H1 (cell line): ENCODE results near the gene SRM. TPM values are rescaled to one million over a fixed set of nuclear protein-coding genes. Genes with fewer than 3 reads are reported as not detected.

Experiments used
- CTCF ChIA-PET: fragments of 300-600 bp; sonication (Branson Sonifier 250); formaldehyde crosslinking; loops from one replicate; lab custom pipeline; 2021; ENCODE audit not compliant: partially characterized antibody; lab: Charles Lee
- POLR2A ChIA-PET: fragments of 300-600 bp; sonication (Branson Sonifier 250); formaldehyde crosslinking; loops from one replicate; lab custom pipeline; 2021; ENCODE audit warnings: inconsistent platforms; ENCODE audit not compliant: partially characterized antibody; lab: Charles Lee
- DNase-seq, 2 experiments: peaks; one replicate each; pipeline versions ENCODE4 v3.0.0 to v3.0.0-alpha.2; 2010 to 2022; ENCODE audit warnings: low spot score in 2 of 2, low read depth in 1 of 2, mixed read lengths in 1 of 2
- FAIRE-seq: peaks from 2 replicates; lab custom pipeline; 2011; peaks lifted over from hg19 to GRCh38; lab: Jason Lieb, UNC
- H2AFZ ChIP-seq: 2 replicates; pipeline ENCODE4 v1.8.1; 2012; ENCODE audit warnings: low read length, inconsistent platforms
- H2AK5ac ChIP-seq: 2 replicates; pipeline ENCODE4 v1.6.1; 2013; ENCODE audit warnings: low read depth, low read length
- H2BK120ac ChIP-seq: replicated peaks from 2 replicates; pipeline ENCODE3; 2013; ENCODE audit warnings: low read depth, low read length, inconsistent platforms
- H2BK12ac ChIP-seq: 2 replicates; pipeline ENCODE4 v1.6.1; 2013; ENCODE audit warnings: low read depth, low read length
- H2BK15ac ChIP-seq: 2 replicates; pipeline ENCODE4 v1.6.1; 2013; ENCODE audit warnings: low read length
- H2BK20ac ChIP-seq: 2 replicates; pipeline ENCODE4 v1.6.1; 2013; ENCODE audit warnings: low read length
- H2BK5ac ChIP-seq: 2 replicates; pipeline ENCODE4 v1.6.1; 2013; ENCODE audit warnings: low read depth, low read length
- H3K14ac ChIP-seq: 2 replicates; pipeline ENCODE4 v1.6.1; 2013; ENCODE audit warnings: inconsistent platforms; ENCODE audit not compliant: insufficient read length
- H3K18ac ChIP-seq: 2 replicates; pipeline ENCODE4 v1.6.1; 2013; ENCODE audit warnings: low read length; ENCODE audit errors: extremely low read depth
- H3K23ac ChIP-seq: 2 replicates; pipeline ENCODE4 v1.6.1; 2013; ENCODE audit warnings: inconsistent platforms; ENCODE audit not compliant: insufficient read length
- H3K23me2 ChIP-seq: 2 replicates; pipeline ENCODE4 v1.6.1; 2013; ENCODE audit warnings: low read depth, low read length
- H3K27ac ChIP-seq: 2 replicates; pipeline ENCODE4 v1.6.1; 2011; ENCODE audit warnings: low read depth, low read length, inconsistent platforms
- H3K27me3 ChIP-seq, 4 experiments: replicated peaks in 1 of 4; 1 replicate in 1 of 4; 2 replicates in 3 of 4; pipeline versions ENCODE4 v1.6.1 to v1.8.1; 2011 to 2013; ENCODE audit warnings: low read length in 3 of 4, mild to moderate bottlenecking in 3 of 4, inconsistent platforms in 2 of 4, mixed read lengths in 2 of 4, moderate library complexity in 1 of 4; ENCODE audit not compliant: control insufficient read depth in 3 of 4, insufficient read depth in 3 of 4; ENCODE audit errors: extremely low read depth in 1 of 4
- H3K36me3 ChIP-seq, 4 experiments: 2 replicates each; pipeline versions ENCODE4 v1.6.1 to v1.8.1; 2011 to 2013; ENCODE audit warnings: mild to moderate bottlenecking in 4 of 4, low read length in 3 of 4, moderate library complexity in 2 of 4, control low read depth in 1 of 4, inconsistent platforms in 1 of 4; ENCODE audit not compliant: insufficient read depth in 4 of 4, control insufficient read depth in 2 of 4
- H3K4ac ChIP-seq: replicated peaks from 2 replicates; pipeline ENCODE3; 2013; ENCODE audit warnings: low read length, low read depth, mixed read lengths, inconsistent platforms; ENCODE audit not compliant: insufficient read length
- H3K4me1 ChIP-seq, 4 experiments: replicated peaks in 1 of 4; 1 replicate in 1 of 4; 2 replicates in 3 of 4; pipeline versions ENCODE4 v1.6.1 to v1.8.1; 2011 to 2013; ENCODE audit warnings: low read length in 3 of 4, inconsistent platforms in 2 of 4, mixed read lengths in 1 of 4; ENCODE audit not compliant: insufficient read depth in 4 of 4, control insufficient read depth in 3 of 4
- H3K4me2 ChIP-seq, 2 experiments: 2 replicates each; pipeline versions ENCODE4 v1.6.1 to v1.8.1; 2011 to 2013; ENCODE audit warnings: low read depth in 2 of 2, low read length in 2 of 2, control low read depth in 1 of 2, inconsistent platforms in 1 of 2, mild to moderate bottlenecking in 1 of 2; ENCODE audit not compliant: insufficient read depth in 1 of 2
- H3K4me3 ChIP-seq, 4 experiments: fragments of 200-600, 300-600 bp in 1 of 4; sonication (generic), shearing (Covaris generic), sonication (Bioruptor Twin) in 1 of 4; 2 replicates each; pipeline versions ENCODE4 v1.5.1 to v1.8.1; 2011 to 2016; ENCODE audit warnings: low read length in 4 of 4, low read depth in 3 of 4, control low read depth in 2 of 4, inconsistent platforms in 2 of 4, mild to moderate bottlenecking in 2 of 4, mixed read lengths in 1 of 4, moderate library complexity in 1 of 4; ENCODE audit not compliant: insufficient read depth in 2 of 4; ENCODE audit errors: extremely low read depth in 1 of 4
- H3K56ac ChIP-seq: replicated peaks from 2 replicates; pipeline ENCODE3; 2013; ENCODE audit warnings: low read depth, mild to moderate bottlenecking, mixed read lengths, low read length, inconsistent platforms; ENCODE audit not compliant: insufficient read length
- H3K79me1 ChIP-seq: 2 replicates; pipeline ENCODE4 v1.6.1; 2013; ENCODE audit warnings: low read depth, low read length, control low read depth
- H3K79me2 ChIP-seq, 2 experiments: 2 replicates each; pipeline versions ENCODE4 v1.6.1 to v1.8.1; 2012 to 2013; ENCODE audit warnings: low read length in 2 of 2, mild to moderate bottlenecking in 2 of 2, inconsistent platforms in 1 of 2; ENCODE audit not compliant: insufficient read depth in 2 of 2, control insufficient read depth in 1 of 2
- H3K9ac ChIP-seq, 4 experiments: replicated peaks in 1 of 4; 1 replicate in 1 of 4; 2 replicates in 3 of 4; pipeline versions ENCODE4 v1.6.1 to v1.8.1; 2011 to 2013; ENCODE audit warnings: low read depth in 3 of 4, low read length in 3 of 4, control low read depth in 2 of 4, mild to moderate bottlenecking in 2 of 4, moderate library complexity in 2 of 4, inconsistent platforms in 1 of 4; ENCODE audit errors: extremely low read depth in 1 of 4
- H3K9me3 ChIP-seq, 2 experiments: 2 replicates each; pipeline versions ENCODE4 v1.6.1 to v1.8.1; 2012 to 2013; ENCODE audit warnings: mild to moderate bottlenecking in 2 of 2, moderate library complexity in 2 of 2, control low read depth in 1 of 2, inconsistent platforms in 1 of 2, low read depth in 1 of 2, low read length in 1 of 2, mixed read lengths in 1 of 2; ENCODE audit not compliant: insufficient read depth in 2 of 2
- H4K20me1 ChIP-seq, 2 experiments: replicated peaks in 1 of 2; 2 replicates each; pipeline versions ENCODE3 to v1.8.1; 2011 to 2013; ENCODE audit warnings: inconsistent platforms in 2 of 2, low read length in 2 of 2, mild to moderate bottlenecking in 1 of 2; ENCODE audit not compliant: insufficient read depth in 2 of 2, control insufficient read depth in 1 of 2
- H4K5ac ChIP-seq: 2 replicates; pipeline ENCODE4 v1.6.1; 2013; ENCODE audit warnings: low read length, low read depth, mixed read lengths, inconsistent platforms; ENCODE audit not compliant: insufficient read length
- H4K8ac ChIP-seq: 2 replicates; pipeline ENCODE4 v1.8.0; 2013; ENCODE audit warnings: mild to moderate bottlenecking, moderate library complexity, low read length, inconsistent platforms; ENCODE audit not compliant: insufficient read depth; ENCODE audit errors: extremely low read depth
- H4K91ac ChIP-seq: replicated peaks from 2 replicates; pipeline ENCODE3; 2013; ENCODE audit warnings: low read length, mixed read lengths, inconsistent platforms; ENCODE audit not compliant: insufficient read length
- KDM5A ChIP-seq: fragments of 200-600 bp; IDR thresholded peaks from 2 replicates; pipeline ENCODE4 v1.7.1; 2012; ENCODE audit warnings: mild to moderate bottlenecking, low read length, inconsistent platforms, mixed read lengths
- NANOG ChIP-seq: IDR thresholded peaks from 2 replicates; pipeline ENCODE4 v1.6.1; 2011; ENCODE audit warnings: low read length, low read depth, mild to moderate bottlenecking, inconsistent platforms; ENCODE audit not compliant: insufficient read depth, poor library complexity, severe bottlenecking
- NRF1 ChIP-seq: IDR thresholded peaks from 2 replicates; pipeline ENCODE4 v1.6.1; 2011; ENCODE audit warnings: mild to moderate bottlenecking, low read depth, low read length, improper control_type of control experiment
- PHF8 ChIP-seq: fragments of 200-600 bp; sonication (generic); conservative IDR thresholded peaks from 2 replicates; pipeline ENCODE4 v1.7.1; 2012; ENCODE audit warnings: low read depth, mild to moderate bottlenecking, inconsistent platforms, low read length, moderate library complexity
- POU5F1 ChIP-seq: IDR thresholded peaks from 2 replicates; pipeline ENCODE4 v1.6.1; 2011; ENCODE audit warnings: low read depth, mild to moderate bottlenecking, low read length, moderate library complexity
- SAP30 ChIP-seq: fragments of 300-600 bp; sonication (generic); IDR thresholded peaks from 2 replicates; pipeline ENCODE4 v1.7.1; 2012; ENCODE audit warnings: low read length, moderate library complexity, mild to moderate bottlenecking, inconsistent platforms; ENCODE audit not compliant: insufficient read depth, insufficient replicate concordance
- SIRT6 ChIP-seq: IDR thresholded peaks from one replicate; pipeline ENCODE4 v1.7.1; 2012; ENCODE audit warnings: low read length, inconsistent platforms
- SP1 ChIP-seq: IDR thresholded peaks from 2 replicates; pipeline ENCODE4 v1.6.1; 2011; ENCODE audit warnings: low read depth, low read length
- TAF1 ChIP-seq: IDR thresholded peaks from 2 replicates; pipeline ENCODE4 v1.6.1; 2011; ENCODE audit warnings: mild to moderate bottlenecking, low read depth, low read length
- TAF7 ChIP-seq: optimal IDR thresholded peaks from 2 replicates; pipeline ENCODE3; 2011; ENCODE audit warnings: low read depth, mild to moderate bottlenecking, inconsistent platforms, low read length, moderate library complexity, borderline replicate concordance
- TCF12 ChIP-seq: IDR thresholded peaks from 2 replicates; pipeline ENCODE4 v1.6.1; 2011; ENCODE audit warnings: low read depth, mild to moderate bottlenecking, low read length
- ZNF274 ChIP-seq: IDR thresholded peaks from 2 replicates; pipeline ENCODE4 v1.7.0; 2012; ENCODE audit warnings: low read length, borderline replicate concordance; ENCODE audit errors: extremely low read depth
- WGBS, 2 experiments: shearing (Covaris generic) in 1 of 2; methylation state at CpG; one replicate each; pipeline versions ENCODE4 v1.1.6 to v1.1.7; 2013 to 2015; ENCODE audit warnings: low lambda C conversion rate in 2 of 2, mixed read lengths in 2 of 2, inconsistent platforms in 1 of 2, low coverage in 1 of 2, missing lambda C conversion rate in 1 of 2; ENCODE audit not compliant: insufficient replicate concordance in 2 of 2, insufficient coverage in 1 of 2, insufficient read length in 1 of 2; ENCODE audit errors: extremely low coverage in 1 of 2, missing lambda C conversion rate in 1 of 2; 5-methylcytosine and 5-hydroxymethylcytosine counted together
- polyA plus RNA-seq, 7 experiments: library from polyadenylated mRNA; depleted of rRNA in 3 of 7; stranded (reverse) in 5 of 7; unstranded in 2 of 7; fragments of >200 nt in 5 of 7; fragments of 200-250 nt in 2 of 7; gene quantifications; 1 replicate in 5 of 7; 2 replicates in 1 of 7; 4 replicates in 1 of 7; pipeline versions ENCODE4 v1.2.1 to v1.2.3, GENCODE V29; 2011 to 2013; ENCODE audit warnings: missing spikeins in 2 of 7, mixed read lengths in 2 of 7
- total RNA-seq: library from RNA; stranded (reverse); fragmentation: NEBNext Ultra II Directional; extraction: Animal tissue kit (Norgen Biotek cat#: 25700); gene quantifications from 2 replicates; pipeline ENCODE4 v1.2.1, GENCODE V29; 2021
- TF ChIP-seq, protein P1 (sequence below): IDR thresholded peaks from 2 replicates; pipeline ENCODE4 v1.6.1; 2012; ENCODE audit warnings: inconsistent platforms

The SRM gene
- total and polyA plus RNA-seq, 2 of the 8 experiments (the other 6 are each of a cell fraction or from before 2014, with no cell fraction given): 110 to 208 TPM

DNA sequence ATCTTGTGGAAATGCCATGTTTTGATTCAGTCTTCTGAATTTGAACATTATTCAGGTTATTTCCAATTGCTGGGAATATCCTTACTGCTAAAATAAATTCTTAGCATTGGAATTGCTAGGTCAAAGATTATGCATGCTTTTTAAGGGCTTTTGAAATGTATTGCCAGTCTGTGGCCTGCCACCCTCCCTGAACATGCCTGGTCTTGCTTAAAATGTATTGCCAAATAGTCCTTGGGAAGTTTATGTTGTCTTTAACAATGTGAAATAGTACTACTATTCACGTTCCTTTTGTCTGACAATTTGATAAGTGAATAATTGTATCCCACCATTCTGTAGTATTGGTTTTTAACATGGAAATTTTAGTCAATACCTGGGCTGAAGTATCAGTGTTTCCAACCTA lies 33.8 kb downstream of the SRM start:
- 90% methylated on average over 1 of the region's 1 CpG; no CpG with 5 or more reads in 1 of the 2 experiments for WGBS, 2 experiments
- no peaks in the 10 kb centered on the region for H3K79me2 ChIP-seq
- H3K23ac ChIP-seq: no peak overlapping the region
- no peak overlapping the region for H2AFZ ChIP-seq
- H2BK20ac ChIP-seq: no peak overlapping the region
- H4K5ac ChIP-seq: no peak overlapping the region
- H2BK120ac ChIP-seq: no peak overlapping the region
- H2BK12ac ChIP-seq: no peak overlapping the region
- no peak overlapping the region for H3K18ac ChIP-seq
- peaks cover 3 to 11% of the 10 kb centered on the region in 2 experiments for H4K20me1 ChIP-seq
- no peaks in the 10 kb centered on the region for H3K27me3 ChIP-seq
- peaks cover 14 to 68% (median 38%) of the 10 kb centered on the region in 4 experiments for H3K36me3 ChIP-seq
- no peak overlapping the region for H3K56ac ChIP-seq
- ChIA-PET POLR2A (interaction anchor here (2.1 to 2.8 kb wide), 2 partner anchors 11 to 14 kb away, joined by 9 to 18 read pairs; partner anchors contain the start of gene TARDBP), CTCF (no interaction called here)
- no peak overlapping the region for H3K4me3 ChIP-seq
- no peaks in the 10 kb centered on the region for H3K23me2 ChIP-seq
- no peak for DNase-seq
- H3K4me2 ChIP-seq: no peak overlapping the region
- no peaks in the 10 kb centered on the region; the same call in 1 of the 2 replicates for H3K79me1 ChIP-seq
- H3K27ac ChIP-seq: no peak overlapping the region
- no peak overlapping the region for H3K14ac ChIP-seq
- H3K4ac ChIP-seq: no peak overlapping the region
- no peak for FAIRE-seq
- H3K9ac ChIP-seq: no peak overlapping the region
- no peak overlapping the region for H2BK15ac ChIP-seq
- no peak overlapping the region for H4K91ac ChIP-seq
- no peaks in the 10 kb centered on the region; a peak in 1 of 4 replicates for H3K9me3 ChIP-seq
- H4K8ac ChIP-seq: no peak overlapping the region
- no peak overlapping the region for H2BK5ac ChIP-seq
- H3K4me1 ChIP-seq: peaks cover 0 to 4% (median 0%) of the 10 kb centered on the region in 4 experiments; a peak in 3 of 7 replicates
- H2AK5ac ChIP-seq: no peak overlapping the region
- no peak for TF ChIP-seq TCF12
- TF ChIP-seq, protein P1, sequence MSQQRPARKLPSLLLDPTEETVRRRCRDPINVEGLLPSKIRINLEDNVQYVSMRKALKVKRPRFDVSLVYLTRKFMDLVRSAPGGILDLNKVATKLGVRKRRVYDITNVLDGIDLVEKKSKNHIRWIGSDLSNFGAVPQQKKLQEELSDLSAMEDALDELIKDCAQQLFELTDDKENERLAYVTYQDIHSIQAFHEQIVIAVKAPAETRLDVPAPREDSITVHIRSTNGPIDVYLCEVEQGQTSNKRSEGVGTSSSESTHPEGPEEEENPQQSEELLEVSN: no peak
- no peak for TF ChIP-seq NANOG
- TF ChIP-seq SAP30: no peak
- no peak for TF ChIP-seq ZNF274
- no peak for TF ChIP-seq SIRT6
- TF ChIP-seq NRF1: no peak
- TF ChIP-seq PHF8: no peak
- no peak for TF ChIP-seq TAF7
- no peak for TF ChIP-seq POU5F1
- TF ChIP-seq SP1: no peak
- TF ChIP-seq KDM5A: no peak
- TF ChIP-seq TAF1: no peak
